K562 (cell line): ENCODE data around the gene CBY3. TPM values are rescaled to one million over a fixed set of nuclear protein-coding genes. Genes with fewer than 3 reads are reported as not detected.

ENCODE experiments used
- CHCHD3 ChIP-seq: fragments of 250-450 bp; sonication (Bioruptor Pico); IDR thresholded peaks from 2 replicates; pipeline ENCODE4 v2.1.2; 2022; ENCODE audit warnings: mild to moderate bottlenecking
- ELK3 ChIP-seq: fragments of 450-650 bp; formaldehyde crosslinking; IDR thresholded peaks from 2 replicates; pipeline ENCODE4 v1.4.0; 2020; ENCODE audit warnings: mild to moderate bottlenecking
- FOXP1 ChIP-seq: sonication (generic); formaldehyde crosslinking; IDR thresholded peaks from 2 replicates; pipeline ENCODE4 v1.8.0; 2022; ENCODE audit warnings: mild to moderate bottlenecking, missing genetic modification reagents
- ID3 ChIP-seq, 2 experiments: fragments of 250-450 bp in 1 of 2; fragments of 450-650 bp in 1 of 2; sonication (Bioruptor Pico) in 1 of 2; IDR thresholded peaks; 2 replicates each; pipeline versions ENCODE4 v1.6.1 to v1.8.0; 2016 to 2021; ENCODE audit warnings: mild to moderate bottlenecking in 2 of 2, moderate library complexity in 2 of 2, missing compliant biosample characterization in 1 of 2, missing genetic modification characterization in 1 of 2
- KDM1A ChIP-seq, 2 experiments: fragments of 450-650 bp; IDR thresholded peaks; 2 replicates each; pipeline ENCODE4 v1.6.1; 2016; ENCODE audit warnings: mild to moderate bottlenecking in 2 of 2
- KLF13 ChIP-seq: fragments of 450-650 bp; IDR thresholded peaks from 2 replicates; pipeline ENCODE4 v1.6.1; 2016; ENCODE audit warnings: missing genetic modification characterization, low read depth, mild to moderate bottlenecking, missing compliant biosample characterization, moderate library complexity, borderline replicate concordance
- MAFF ChIP-seq: IDR thresholded peaks from 2 replicates; pipeline ENCODE4 v1.6.1; 2012; ENCODE audit warnings: low read length, improper control_type of control experiment
- MAZ ChIP-seq, 2 experiments: fragments of 450-650 bp in 1 of 2; sonication (generic) in 1 of 2; formaldehyde crosslinking; IDR thresholded peaks in 1 of 2; conservative IDR thresholded peaks in 1 of 2; 2 replicates each; pipeline versions ENCODE4 v1.4.0 to v1.5.0; 2020; ENCODE audit warnings: mild to moderate bottlenecking in 1 of 2, missing genetic modification reagents in 1 of 2
- PML ChIP-seq: IDR thresholded peaks from 2 replicates; pipeline ENCODE4 v1.6.1; 2012; ENCODE audit warnings: low read length, inconsistent platforms
- POLR2A ChIP-seq: fragments of 450-650 bp; conservative IDR thresholded peaks from 2 replicates; pipeline ENCODE4 v1.6.1; 2016
- RAD21 ChIP-seq, 2 experiments: fragments of 250-450 bp in 1 of 2; fragments of 450-650 bp in 1 of 2; sonication (Bioruptor Pico) in 1 of 2; formaldehyde crosslinking in 1 of 2; IDR thresholded peaks in 1 of 2; conservative IDR thresholded peaks in 1 of 2; 2 replicates each; pipeline versions ENCODE4 v1.4.0 to v1.8.0; 2020 to 2022; ENCODE audit warnings: mild to moderate bottlenecking in 2 of 2, moderate library complexity in 1 of 2
- RNF219 ChIP-seq: fragments of 250-450 bp; sonication (Bioruptor Pico); IDR thresholded peaks from 2 replicates; pipeline ENCODE4 v1.5.0; 2022; ENCODE audit warnings: mild to moderate bottlenecking
- TFAP4 ChIP-seq: sonication (generic); formaldehyde crosslinking; IDR thresholded peaks from 2 replicates; pipeline ENCODE4 v1.8.0; 2022; ENCODE audit warnings: missing genetic modification reagents, mild to moderate bottlenecking, moderate library complexity, borderline replicate concordance
- YY1 ChIP-seq, 3 experiments: IDR thresholded peaks; 2 replicates each; pipeline ENCODE4 v1.6.1; 2011; ENCODE audit warnings: low read length in 2 of 3, mild to moderate bottlenecking in 2 of 3, moderate library complexity in 2 of 3, borderline replicate concordance in 1 of 3, control low read depth in 1 of 3, low read depth in 1 of 3; ENCODE audit not compliant: insufficient read depth in 3 of 3, insufficient replicate concordance in 2 of 3, control insufficient read depth in 1 of 3, insufficient read length in 1 of 3; ENCODE audit errors: extremely low read depth in 1 of 3
- ZBTB7A ChIP-seq: IDR thresholded peaks from 2 replicates; pipeline ENCODE4 v1.6.1; 2011; ENCODE audit warnings: low read depth, mild to moderate bottlenecking, low read length, moderate library complexity, borderline replicate concordance; ENCODE audit not compliant: control insufficient read depth
- ZNF3 ChIP-seq: fragments of 250-450 bp; sonication (Bioruptor Pico); IDR thresholded peaks from 2 replicates; pipeline ENCODE4 v1.5.0; 2021; ENCODE audit warnings: mild to moderate bottlenecking, moderate library complexity
- ZNF518B ChIP-seq: fragments of 250-450 bp; sonication (Bioruptor Pico); IDR thresholded peaks from 2 replicates; pipeline ENCODE4 v1.5.0; 2021; ENCODE audit warnings: mild to moderate bottlenecking, moderate library complexity
- ZSCAN29 ChIP-seq: fragments of 450-650 bp; IDR thresholded peaks from 2 replicates; pipeline ENCODE4 v1.6.1; 2017
- polyA plus RNA-seq, 8 experiments: library from polyadenylated mRNA; depleted of rRNA in 4 of 8; stranded (reverse) in 5 of 8; unstranded in 3 of 8; fragments of >200 nt; fragmentation: Nextera tagmentation in 2 of 8; fragmentation: Illumina TruSeq in 1 of 8; extraction: Ambion mirVana in 2 of 8; extraction: Trizol in 1 of 8; gene quantifications; 2 replicates each; pipeline versions ENCODE4 v1.2.1 to v1.2.3, GENCODE V29; 2011 to 2014; ENCODE audit warnings: inconsistent platforms in 1 of 8, missing spikeins in 1 of 8
- total RNA-seq, 7 experiments: library from RNA; depleted of rRNA in 6 of 7; stranded (reverse); fragments of >200 nt in 6 of 7; fragmentation: Illumina TruSeq in 2 of 7; extraction: Trizol in 2 of 7; gene quantifications; 2 replicates each; pipeline versions ENCODE4 v1.2.1 to v1.2.3, GENCODE V29; 2011 to 2021; ENCODE audit warnings: low replicate concordance in 1 of 7

The CBY3 gene
- total and polyA plus RNA-seq, 9 of the 15 experiments (the other 6 are each of a cell fraction or from before 2014, with no cell fraction given): not detected

- TF ChIP-seq KLF13 (tag): no peak
- no peak for TF ChIP-seq ZNF3 (CRISPR knock-in tag)
- TF ChIP-seq CHCHD3 (CRISPR knock-in tag): no peak
- 0 out of 2 replicates have a peak, but pooled peaks have one; percentile 19 for TF ChIP-seq ZSCAN29
- TF ChIP-seq ID3 (CRISPR knock-in tag; IDR thresholded peaks at IDR 0.05): no peak
- TF ChIP-seq ID3 (tag; IDR thresholded peaks at IDR 0.05): no peak
- TF ChIP-seq POLR2A: no peak
- peak; percentile 35; the same call in 1 of the 2 replicates for TF ChIP-seq PML
- TF ChIP-seq RAD21 (CRISPR knock-in tag; conservative IDR thresholded peaks at IDR 0.05 in 1 of 2, IDR thresholded peaks at IDR 0.05 in 1 of 2): no peak
- no peak for TF ChIP-seq FOXP1 (CRISPR knock-in tag)
- TF ChIP-seq TFAP4 (CRISPR knock-in tag): no peak
- no peak for TF ChIP-seq RNF219 (CRISPR knock-in tag)
- TF ChIP-seq ZBTB7A: no peak
- TF ChIP-seq MAFF: no peak
- TF ChIP-seq ELK3 (CRISPR knock-in tag): no peak
- no peak for TF ChIP-seq ZNF518B (CRISPR knock-in tag)
- no peak for TF ChIP-seq MAZ (CRISPR knock-in tag; conservative IDR thresholded peaks at IDR 0.05 in 1 of 2, IDR thresholded peaks at IDR 0.05 in 1 of 2)
- TF ChIP-seq KDM1A (IDR thresholded peaks at IDR 0.05): 0 out of 4 replicates have a peak, but pooled peaks of 1 of the 2 experiments have one; percentile 14
- TF ChIP-seq YY1 (IDR thresholded peaks at IDR 0.05; ENCODE audit: borderline replicate concordance in 1 of 3, control insufficient read depth in 1 of 3, extremely low read depth in 1 of 3, insufficient read depth in 3 of 3, insufficient read length in 1 of 3, insufficient replicate concordance in 2 of 3, low read depth in 1 of 3, low read length in 2 of 3): peak in 1 of 3 experiments; percentile 21
These were observed 18.9 kb upstream of the CBY3 start (continued) for GRCh38 chr5:179699616-179700237.
